B cell (primary cell): ENCODE results near the gene MRPL20. TPM values are rescaled to one million over a fixed set of nuclear protein-coding genes. Genes with fewer than 3 reads are reported as not detected.
A peak's percentile ranks its signal among the peaks of the same experiment; 100 is the strongest.

Source experiments
- ATAC-seq: fragments of 200-7000 bp; cut with Tn5 transposase; one replicate; pipeline ENCODE4 v1.10.0; 2021; ENCODE audit warnings: low read depth, mild to moderate bottlenecking, moderate number of reproducible peaks, moderate library complexity
- CTCF ChIA-PET: fragments of 350-600 bp; sonication (Branson Sonifier 250); formaldehyde crosslinking; loops from one replicate; lab custom pipeline; 2021; ENCODE audit warnings: antibody characterized with exemption, inconsistent platforms; lab: Charles Lee
- POLR2A ChIA-PET: fragments of 350-600 bp; sonication (Branson Sonifier 250); formaldehyde crosslinking; loops from one replicate; lab custom pipeline; 2021; ENCODE audit warnings: antibody characterized with exemption; lab: Charles Lee
- DNase-seq: peaks from one replicate; pipeline ENCODE4 v3.0.0; 2013
- H2AFZ ChIP-seq: 2 replicates; pipeline ENCODE4 v1.6.1; 2012; ENCODE audit warnings: mild to moderate bottlenecking, low read depth, low read length; ENCODE audit not compliant: insufficient read depth, poor library complexity, severe bottlenecking
- H3K27ac ChIP-seq, 2 donors: 1 replicate in 1 of 2; 2 replicates in 1 of 2; pipeline ENCODE4 v1.5.1; 2012 to 2013; ENCODE audit warnings: low read length in 2 of 2, mild to moderate bottlenecking in 2 of 2, moderate library complexity in 1 of 2
- H3K27me3 ChIP-seq, 4 experiments: fragments of 200-600 bp in 1 of 4; sonication (generic) in 1 of 4; replicated peaks in 1 of 4; 1 replicate in 2 of 4; 2 replicates in 2 of 4; pipeline versions ENCODE4 v1.6.1 to v1.7.0; 2013 to 2016; ENCODE audit warnings: low read length in 3 of 4, mild to moderate bottlenecking in 2 of 4, mixed read lengths in 1 of 4, moderate library complexity in 1 of 4; ENCODE audit not compliant: insufficient read depth in 4 of 4, control insufficient read depth in 3 of 4; ENCODE audit errors: control extremely low read depth in 1 of 4
- H3K36me3 ChIP-seq, 2 experiments: replicated peaks in 1 of 2; 1 replicate in 1 of 2; 2 replicates in 1 of 2; pipeline versions ENCODE4 v1.6.1 to v1.7.1; 2013; ENCODE audit warnings: low read length in 1 of 2; ENCODE audit not compliant: insufficient read depth in 2 of 2, control insufficient read depth in 1 of 2; ENCODE audit errors: control extremely low read depth in 1 of 2, extremely low read depth in 1 of 2
- H3K4me1 ChIP-seq, 2 donors: fragments of 200-600 bp in 1 of 2; sonication (generic) in 1 of 2; 1 replicate in 1 of 2; 2 replicates in 1 of 2; pipeline versions ENCODE4 v1.5.1 to v1.6.1; 2013 to 2017; ENCODE audit warnings: low read length in 2 of 2; ENCODE audit not compliant: control insufficient read depth in 2 of 2, insufficient read depth in 2 of 2
- H3K4me2 ChIP-seq: replicated peaks from 2 replicates; pipeline ENCODE3; 2012; ENCODE audit warnings: mild to moderate bottlenecking, low read depth, low read length; ENCODE audit not compliant: poor library complexity, severe bottlenecking
- H3K4me3 ChIP-seq, 5 experiments: fragments of 200-600 bp in 1 of 5; sonication (generic) in 1 of 5; 1 replicate in 3 of 5; 2 replicates in 2 of 5; pipeline versions ENCODE4 v1.5.1 to v1.7.0; 2011 to 2016; ENCODE audit warnings: low read length in 4 of 5, mild to moderate bottlenecking in 4 of 5, low read depth in 2 of 5, control low read depth in 1 of 5, moderate library complexity in 1 of 5; ENCODE audit not compliant: insufficient read depth in 1 of 5; ENCODE audit errors: control extremely low read depth in 1 of 5, extremely low read depth in 1 of 5
- H3K79me2 ChIP-seq: fragments of 200-600 bp; sonication (generic); one replicate; pipeline ENCODE4 v1.6.0; 2016; ENCODE audit warnings: low read length; ENCODE audit not compliant: control insufficient read depth, insufficient read depth
- H3K9ac ChIP-seq: fragments of 200-600 bp; sonication (generic); 2 replicates; pipeline ENCODE4 v1.6.1; 2017; ENCODE audit warnings: mild to moderate bottlenecking, low read length, moderate library complexity
- H3K9me3 ChIP-seq, 3 donors: one replicate each; pipeline versions ENCODE4 v1.6.1 to v1.7.1; 2013; ENCODE audit warnings: low read length in 2 of 3; ENCODE audit not compliant: control insufficient read depth in 2 of 3, insufficient read depth in 1 of 3; ENCODE audit errors: control extremely low read depth in 1 of 3
- H4K20me1 ChIP-seq: 2 replicates; pipeline ENCODE4 v1.6.0; 2012; ENCODE audit warnings: mild to moderate bottlenecking, low read length; ENCODE audit not compliant: insufficient read depth, control insufficient read depth, poor library complexity, severe bottlenecking
- H3K27ac Mint-ChIP-seq: one replicate; pipeline ENCODE4 v1.8.0; 2021; ENCODE audit warnings: mixed read lengths
- H3K27me3 Mint-ChIP-seq: one replicate; pipeline ENCODE4 v1.8.0; 2021; ENCODE audit warnings: mixed read lengths
- H3K4me1 Mint-ChIP-seq: one replicate; pipeline ENCODE4 v1.8.0; 2021; ENCODE audit warnings: mixed read lengths
- H3K4me3 Mint-ChIP-seq: one replicate; pipeline ENCODE4 v1.8.0; 2021; ENCODE audit warnings: mixed read lengths
- H3K9me3 Mint-ChIP-seq: one replicate; pipeline ENCODE4 v1.8.0; 2022; ENCODE audit warnings: mixed read lengths; ENCODE audit not compliant: insufficient read depth
- EZH2 ChIP-seq: IDR thresholded peaks from 2 replicates; pipeline ENCODE4 v1.6.1; 2012; ENCODE audit warnings: borderline replicate concordance, low read depth, mild to moderate bottlenecking, moderate library complexity, low read length; ENCODE audit not compliant: insufficient read depth, poor library complexity, severe bottlenecking
- WGBS: methylation state at CpG from one replicate; pipeline ENCODE4 v1.1.5; 2013; ENCODE audit warnings: missing lambda C conversion rate; ENCODE audit not compliant: insufficient coverage; 5-methylcytosine and 5-hydroxymethylcytosine counted together
- intact Hi-C: fragments of 100-400 bp; cut with micrococcal nuclease; formaldehyde crosslinking; loops from one replicate; pipeline ENCODE4 v1.10.0; 2022
- polyA plus RNA-seq: library from polyadenylated mRNA; depleted of rRNA; stranded (reverse); fragments of >200 nt; gene quantifications from 2 replicates; pipeline ENCODE4 v1.2.3, GENCODE V29; 2012
- total RNA-seq, 2 donors: library from RNA; stranded (reverse); fragments of 120-200 nt in 1 of 2; gene quantifications; 1 replicate in 1 of 2; 2 replicates in 1 of 2; pipeline versions ENCODE4 v1.2.3 to v1.2.4, GENCODE V29; 2013 to 2022
- TF ChIP-seq, protein P1 (sequence below): fragments of 200-600 bp; IDR thresholded peaks from one replicate; pipeline ENCODE4 v1.8.0; 2022; ENCODE audit warnings: antibody characterized with exemption, mild to moderate bottlenecking

MRPL20 gene
- total and polyA plus RNA-seq, 2 donors (not counting 1 experiment from before 2014, with no cell fraction given) = 55.9 to 119 TPM

DNA sequence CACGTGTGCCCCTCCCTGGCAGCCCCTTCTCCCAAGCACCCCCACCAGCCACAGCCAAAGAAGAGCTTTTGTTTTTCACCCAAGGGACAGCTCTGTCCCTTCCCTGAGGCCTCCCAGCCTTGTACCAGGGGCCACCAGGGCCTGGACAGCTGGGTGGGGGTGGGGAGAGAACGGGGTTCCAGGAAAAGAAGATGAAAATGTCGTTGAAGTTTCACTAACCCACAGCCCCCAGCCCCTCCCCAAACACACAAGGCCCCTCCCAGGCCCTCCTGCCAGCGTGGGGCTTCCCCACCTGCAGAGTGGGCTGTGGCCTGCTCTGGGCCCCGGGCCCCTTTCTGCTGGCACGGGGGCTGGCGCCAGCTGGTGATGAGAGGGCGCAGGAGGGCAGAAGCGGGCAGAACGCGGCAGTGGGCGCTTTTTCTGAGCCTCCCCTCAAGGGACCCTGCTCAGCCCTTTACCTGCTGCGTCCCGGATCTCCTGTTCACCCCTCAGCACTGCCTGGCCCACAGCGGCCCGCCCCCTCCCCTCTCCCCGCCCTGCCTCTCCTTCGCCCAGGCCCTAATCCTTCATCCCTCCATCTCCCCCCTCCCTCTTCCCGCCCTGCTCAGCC is 19.5 kb upstream of the MRPL20 start:
- peaks cover 0 to 3% (median 0%) of the 10 kb centered on the region in 3 donors for H3K9me3 ChIP-seq
- no peak overlapping the region for H3K9ac ChIP-seq
- no peak for ATAC-seq
- H3K27me3 ChIP-seq = peaks cover 0 to 31% (median 5%) of the 10 kb centered on the region in 4 experiments
- no peak overlapping the region for H3K4me3 Mint-ChIP-seq
- H3K27me3 Mint-ChIP-seq = peaks cover 38% of the 10 kb centered on the region
- H3K36me3 ChIP-seq = no peaks in the 10 kb centered on the region
- TF ChIP-seq EZH2 = no peak
- TF ChIP-seq, protein P1, sequence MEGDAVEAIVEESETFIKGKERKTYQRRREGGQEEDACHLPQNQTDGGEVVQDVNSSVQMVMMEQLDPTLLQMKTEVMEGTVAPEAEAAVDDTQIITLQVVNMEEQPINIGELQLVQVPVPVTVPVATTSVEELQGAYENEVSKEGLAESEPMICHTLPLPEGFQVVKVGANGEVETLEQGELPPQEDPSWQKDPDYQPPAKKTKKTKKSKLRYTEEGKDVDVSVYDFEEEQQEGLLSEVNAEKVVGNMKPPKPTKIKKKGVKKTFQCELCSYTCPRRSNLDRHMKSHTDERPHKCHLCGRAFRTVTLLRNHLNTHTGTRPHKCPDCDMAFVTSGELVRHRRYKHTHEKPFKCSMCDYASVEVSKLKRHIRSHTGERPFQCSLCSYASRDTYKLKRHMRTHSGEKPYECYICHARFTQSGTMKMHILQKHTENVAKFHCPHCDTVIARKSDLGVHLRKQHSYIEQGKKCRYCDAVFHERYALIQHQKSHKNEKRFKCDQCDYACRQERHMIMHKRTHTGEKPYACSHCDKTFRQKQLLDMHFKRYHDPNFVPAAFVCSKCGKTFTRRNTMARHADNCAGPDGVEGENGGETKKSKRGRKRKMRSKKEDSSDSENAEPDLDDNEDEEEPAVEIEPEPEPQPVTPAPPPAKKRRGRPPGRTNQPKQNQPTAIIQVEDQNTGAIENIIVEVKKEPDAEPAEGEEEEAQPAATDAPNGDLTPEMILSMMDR = no peak
- no peak overlapping the region for H2AFZ ChIP-seq
- peaks cover 0 to 3% of the 10 kb centered on the region in 2 donors for H3K4me1 ChIP-seq
- no peaks in the 10 kb centered on the region for H4K20me1 ChIP-seq
- peaks cover 3% of the 10 kb centered on the region for H3K4me1 Mint-ChIP-seq
- WGBS = 7% methylated on average over 14 of the region's 19 CpGs
- H3K79me2 ChIP-seq = no peaks in the 10 kb centered on the region
- ChIA-PET POLR2A (no interaction called here), CTCF (no interaction called here)
- peak overlapping the region; percentile 19 for H3K4me2 ChIP-seq
- no peaks in the 10 kb centered on the region for H3K9me3 Mint-ChIP-seq
- H3K4me3 ChIP-seq = no peak overlapping the region
- no peak overlapping the region for H3K27ac ChIP-seq
- intact Hi-C loops = no loop called here
- H3K27ac Mint-ChIP-seq = no peak overlapping the region
- peak; percentile 17 for DNase-seq

DNA sequence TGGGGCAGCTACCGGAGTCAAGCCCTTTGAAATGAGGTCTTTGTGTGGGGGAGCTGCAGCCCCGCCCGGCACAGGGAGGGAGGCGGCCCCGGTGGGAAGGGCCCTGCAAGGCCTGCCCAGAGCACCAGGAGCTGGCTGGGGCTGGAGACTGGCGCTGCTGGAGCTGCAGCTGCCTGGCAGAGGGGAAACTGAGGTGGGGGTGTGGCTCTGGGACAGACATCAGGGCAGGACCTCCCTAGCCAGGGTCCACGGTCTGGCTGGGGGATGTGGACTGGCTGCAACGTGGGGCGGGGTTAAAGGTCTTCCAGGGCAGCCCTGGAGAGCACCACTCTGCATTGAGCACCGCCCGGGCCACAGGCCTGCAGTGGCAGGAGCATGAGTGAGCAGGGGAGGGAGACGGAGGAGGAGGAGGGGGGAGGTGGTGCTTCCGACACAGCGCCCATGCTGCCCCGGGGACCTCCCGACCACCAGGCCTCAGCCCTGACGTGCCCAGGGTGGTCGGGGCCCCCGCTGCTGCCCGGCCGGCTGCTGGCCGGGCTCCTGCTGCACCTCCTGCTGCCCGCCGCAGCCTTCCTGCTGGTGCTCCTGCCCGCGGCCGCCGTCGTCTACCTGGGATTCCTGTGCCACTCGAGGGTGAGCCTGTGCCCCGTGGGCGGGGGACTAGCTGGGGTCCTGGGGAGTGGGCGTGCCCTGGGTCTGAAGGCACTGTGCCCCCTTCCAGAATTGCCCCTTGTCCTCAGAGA is 18.8 kb upstream of the MRPL20 start:
- no peak for ATAC-seq
- no peak overlapping the region for H3K4me2 ChIP-seq
- peaks cover 3% of the 10 kb centered on the region for H3K4me1 Mint-ChIP-seq

More for the DNA sequence above, 18.8 kb upstream of the MRPL20 start:
- no peak overlapping the region for H2AFZ ChIP-seq
- no peaks in the 10 kb centered on the region for H3K9me3 Mint-ChIP-seq
- no peak overlapping the region for H3K4me3 ChIP-seq
- peaks cover 38% of the 10 kb centered on the region for H3K27me3 Mint-ChIP-seq
- no peaks in the 10 kb centered on the region for H4K20me1 ChIP-seq
- CTCF ChIA-PET = no interaction called here
- H3K9me3 ChIP-seq = peaks cover 0 to 7% (median 0%) of the 10 kb centered on the region in 3 donors
- peaks cover 0 to 38% (median 6%) of the 10 kb centered on the region in 4 experiments for H3K27me3 ChIP-seq
- H3K4me1 ChIP-seq = peaks cover 0 to 3% of the 10 kb centered on the region in 2 donors
- WGBS = 54% methylated on average over 33 of the region's 33 CpGs
- H3K27ac ChIP-seq = no peak overlapping the region
- POLR2A ChIA-PET = interaction anchor here (0.7 to 1.4 kb wide), 2 partner anchors 13 to 72 kb away, joined by 3 read pairs; no protein-coding TSS in a partner anchor
- no peak overlapping the region for H3K4me3 Mint-ChIP-seq
- no peaks in the 10 kb centered on the region for H3K79me2 ChIP-seq
- no peak overlapping the region for H3K9ac ChIP-seq
- TF ChIP-seq EZH2 = no peak
- TF ChIP-seq, protein P1 = no peak
- DNase-seq = peak; percentile 31
- no peaks in the 10 kb centered on the region for H3K36me3 ChIP-seq
- H3K27ac Mint-ChIP-seq = no peak overlapping the region
- intact Hi-C loops = no loop called here
